GM23338 (cell line): ENCODE measurements around the gene TMEM256. TPM values are rescaled to one million over a fixed set of nuclear protein-coding genes. Genes with fewer than 3 reads are reported as not detected.
A peak's percentile ranks its signal among the peaks of the same experiment; 100 is the strongest.

Source experiments
- ATAC-seq: fragments of 200-7000 bp; cut with Tn5 transposase; 3 replicates; pipeline ENCODE4 v1.9.1; 2020
- DNase-seq: peaks from one replicate; pipeline ENCODE4 v3.0.0-alpha.2; 2015; ENCODE audit warnings: low spot score
- H2AFZ ChIP-seq: fragments of 200-600 bp; sonication (generic); 2 replicates; pipeline ENCODE4 v1.8.0; 2016; ENCODE audit warnings: antibody characterized with exemption, mild to moderate bottlenecking, moderate library complexity
- H3F3A ChIP-seq: fragments of 200-600 bp; sonication (generic); replicated peaks from 2 replicates; pipeline ENCODE4 v1.8.0; 2017; ENCODE audit warnings: antibody characterized with exemption, mixed run types, low read depth
- H3K27ac ChIP-seq: fragments of 200-600 bp; sonication (generic); 2 replicates; pipeline ENCODE4 v1.6.1; 2016; ENCODE audit warnings: low read depth
- H3K27me3 ChIP-seq: fragments of 200-600 bp; sonication (generic); 2 replicates; pipeline ENCODE4 v1.8.0; 2016; ENCODE audit warnings: mild to moderate bottlenecking, mixed run types, moderate library complexity; ENCODE audit not compliant: insufficient read depth
- H3K36me3 ChIP-seq: fragments of 200-600 bp; sonication (generic); 2 replicates; pipeline ENCODE4 v1.8.0; 2016; ENCODE audit warnings: mild to moderate bottlenecking; ENCODE audit not compliant: insufficient read depth
- H3K4me1 ChIP-seq: fragments of 200-600 bp; sonication (generic); 2 replicates; pipeline ENCODE4 v1.8.0; 2016; ENCODE audit warnings: mild to moderate bottlenecking, moderate library complexity; ENCODE audit not compliant: insufficient read depth
- H3K4me2 ChIP-seq: fragments of 200-600 bp; sonication (generic); 2 replicates; pipeline ENCODE4 v1.7.1; 2017; ENCODE audit warnings: mixed run types
- H3K4me3 ChIP-seq: fragments of 200-600 bp; sonication (generic); 2 replicates; pipeline ENCODE4 v1.6.1; 2016; ENCODE audit warnings: mixed run types
- H3K79me2 ChIP-seq: fragments of 200-600 bp; sonication (generic); replicated peaks from 2 replicates; pipeline ENCODE4 v1.8.0; 2017; ENCODE audit warnings: mild to moderate bottlenecking; ENCODE audit not compliant: insufficient read depth
- H3K9me2 ChIP-seq: fragments of 200-600 bp; sonication (generic); 2 replicates; pipeline ENCODE4 v1.8.0; 2017; ENCODE audit not compliant: insufficient read depth
- H4K20me1 ChIP-seq: fragments of 200-600 bp; sonication (generic); replicated peaks from 2 replicates; pipeline ENCODE4 v1.8.0; 2017; ENCODE audit warnings: mild to moderate bottlenecking; ENCODE audit not compliant: insufficient read depth
- H3K27ac Mint-ChIP-seq: 2 replicates; pipeline ENCODE4 v1.8.0; 2020; ENCODE audit warnings: inconsistent platforms, mild to moderate bottlenecking, moderate library complexity, mixed read lengths
- H3K27me3 Mint-ChIP-seq: 3 replicates; pipeline ENCODE4 v1.8.0; 2022; ENCODE audit warnings: low read depth, mild to moderate bottlenecking, moderate library complexity, mixed read lengths, inconsistent platforms; ENCODE audit not compliant: insufficient read depth, poor library complexity
- H3K36me3 Mint-ChIP-seq: 3 replicates; pipeline ENCODE4 v1.8.0; 2021; ENCODE audit warnings: low read depth, mild to moderate bottlenecking, inconsistent platforms, moderate library complexity, mixed read lengths
- H3K4me1 Mint-ChIP-seq: 3 replicates; pipeline ENCODE4 v1.8.0; 2020; ENCODE audit warnings: mild to moderate bottlenecking, inconsistent platforms, mixed read lengths
- H3K4me3 Mint-ChIP-seq: 3 replicates; pipeline ENCODE4 v1.8.0; 2021; ENCODE audit warnings: moderate library complexity, mild to moderate bottlenecking, inconsistent platforms, mixed read lengths
- H3K9me3 Mint-ChIP-seq: 3 replicates; pipeline ENCODE4 v1.8.0; 2020; ENCODE audit warnings: moderate library complexity, mild to moderate bottlenecking, inconsistent platforms, mixed read lengths
- NANOG ChIP-seq: IDR thresholded peaks from 2 replicates; pipeline ENCODE4 v1.6.1; 2016; ENCODE audit warnings: antibody characterized with exemption, borderline replicate concordance
- REST ChIP-seq: IDR thresholded peaks from one replicate; pipeline ENCODE4 v1.6.1; 2018; ENCODE audit warnings: antibody characterized with exemption; ENCODE audit not compliant: unreplicated experiment
- ZNF331 ChIP-seq: fragments of 250-450 bp; sonication (Bioruptor Pico); IDR thresholded peaks from 2 replicates; pipeline ENCODE4 v1.5.0; 2020; ENCODE audit warnings: low read depth, mild to moderate bottlenecking, moderate library complexity
- ZNF462 ChIP-seq: fragments of 250-450 bp; sonication (Bioruptor Pico); IDR thresholded peaks from 2 replicates; pipeline ENCODE4 v1.5.0; 2020; ENCODE audit warnings: mild to moderate bottlenecking, moderate library complexity
- polyA plus RNA-seq: library from polyadenylated mRNA; unstranded; fragments of >200 nt; fragmentation: Nextera tagmentation; extraction: Ambion mirVana; gene quantifications from 2 replicates; pipeline ENCODE4 v1.2.1, GENCODE V29; 2016
- total RNA-seq: library from RNA; depleted of rRNA; stranded (reverse); fragments of >200 nt; shearing (Covaris generic); gene quantifications from 2 replicates; pipeline ENCODE4 v1.2.3, GENCODE V29; 2014

The TMEM256 gene
- total and polyA plus RNA-seq, 2 experiments from 2014 or later = 127 to 197 TPM

GRCh38 chr17:7384489-7385081 is 19.3 kb downstream of the TMEM256 start:
- Mint-ChIP-seq H3K4me3 (peak overlapping the region; percentile 66), H3K4me1 (peaks cover 21% of the 10 kb centered on the region), H3K27ac (no peak overlapping the region), H3K36me3 (peaks cover 7% of the 10 kb centered on the region), H3K27me3 (peaks cover 37% of the 10 kb centered on the region), H3K9me3 (no peaks in the 10 kb centered on the region)
- ATAC-seq (peak; percentile 6), DNase-seq (peak; percentile 44)
- no peaks in the 10 kb centered on the region for H3K79me2 ChIP-seq
- TF ChIP-seq REST = no peak
- TF ChIP-seq ZNF462 (CRISPR knock-in tag) = no peak
- no peak for TF ChIP-seq NANOG
- TF ChIP-seq ZNF331 = no peak
- peak overlapping the region; percentile 81; the same call in 1 of the 2 replicates for H2AFZ ChIP-seq
- no peaks in the 10 kb centered on the region; the same call in 1 of the 2 replicates for H4K20me1 ChIP-seq
- peak overlapping the region; percentile 74 for H3K4me3 ChIP-seq
- peaks cover 36% of the 10 kb centered on the region for H3K27me3 ChIP-seq
- H3K9me2 ChIP-seq = no peaks in the 10 kb centered on the region
- H3K4me2 ChIP-seq = peak overlapping the region; percentile 95
- no peaks in the 10 kb centered on the region; the same call in 1 of the 2 replicates for H3K36me3 ChIP-seq
- H3F3A ChIP-seq = peaks cover 20% of the 10 kb centered on the region; the same call in 1 of the 2 replicates
- no peak overlapping the region for H3K27ac ChIP-seq
- peaks cover 17% of the 10 kb centered on the region for H3K4me1 ChIP-seq
